Measurements from ENCODE around the gene LGALS7B.

DNA sequence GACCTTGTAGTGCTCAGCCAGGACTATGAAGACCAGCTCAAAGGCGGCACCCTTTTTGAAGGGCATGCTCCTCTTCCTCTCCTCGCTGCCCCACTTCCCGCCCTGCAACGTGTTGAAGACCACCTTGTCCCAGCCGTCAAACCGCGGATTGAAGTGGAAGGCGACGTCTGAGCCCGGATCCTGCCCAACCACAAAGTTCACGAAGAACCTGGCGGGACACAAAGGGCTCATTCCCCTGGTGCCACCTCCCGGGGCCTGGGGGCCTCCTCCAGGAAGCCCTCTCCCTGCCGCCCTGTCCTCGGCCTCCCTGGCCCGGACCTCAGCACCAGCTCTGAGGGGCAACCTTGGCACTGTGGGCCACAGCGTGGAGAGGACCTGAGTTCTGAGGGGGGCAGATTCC is 19.7 kb downstream of the LGALS7B start:
- TF ChIP-seq RCOR1 (IDR thresholded peaks at IDR 0.05; ENCODE audit: insufficient replicate concordance, low read length), result no peak
- TF ChIP-seq, protein P1, sequence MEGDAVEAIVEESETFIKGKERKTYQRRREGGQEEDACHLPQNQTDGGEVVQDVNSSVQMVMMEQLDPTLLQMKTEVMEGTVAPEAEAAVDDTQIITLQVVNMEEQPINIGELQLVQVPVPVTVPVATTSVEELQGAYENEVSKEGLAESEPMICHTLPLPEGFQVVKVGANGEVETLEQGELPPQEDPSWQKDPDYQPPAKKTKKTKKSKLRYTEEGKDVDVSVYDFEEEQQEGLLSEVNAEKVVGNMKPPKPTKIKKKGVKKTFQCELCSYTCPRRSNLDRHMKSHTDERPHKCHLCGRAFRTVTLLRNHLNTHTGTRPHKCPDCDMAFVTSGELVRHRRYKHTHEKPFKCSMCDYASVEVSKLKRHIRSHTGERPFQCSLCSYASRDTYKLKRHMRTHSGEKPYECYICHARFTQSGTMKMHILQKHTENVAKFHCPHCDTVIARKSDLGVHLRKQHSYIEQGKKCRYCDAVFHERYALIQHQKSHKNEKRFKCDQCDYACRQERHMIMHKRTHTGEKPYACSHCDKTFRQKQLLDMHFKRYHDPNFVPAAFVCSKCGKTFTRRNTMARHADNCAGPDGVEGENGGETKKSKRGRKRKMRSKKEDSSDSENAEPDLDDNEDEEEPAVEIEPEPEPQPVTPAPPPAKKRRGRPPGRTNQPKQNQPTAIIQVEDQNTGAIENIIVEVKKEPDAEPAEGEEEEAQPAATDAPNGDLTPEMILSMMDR (conservative IDR thresholded peaks at IDR 0.05; ENCODE audit: low read depth, low read length), result no peak
- TF ChIP-seq RAD21 (IDR thresholded peaks at IDR 0.05; ENCODE audit: low read length), result no peak
- TF ChIP-seq BHLHE40 (IDR thresholded peaks at IDR 0.05; ENCODE audit: low read depth, low read length), result no peak
- no peak for TF ChIP-seq MXI1 (IDR thresholded peaks at IDR 0.05; ENCODE audit: borderline replicate concordance, low read depth, low read length)
- TF ChIP-seq, protein P2, sequence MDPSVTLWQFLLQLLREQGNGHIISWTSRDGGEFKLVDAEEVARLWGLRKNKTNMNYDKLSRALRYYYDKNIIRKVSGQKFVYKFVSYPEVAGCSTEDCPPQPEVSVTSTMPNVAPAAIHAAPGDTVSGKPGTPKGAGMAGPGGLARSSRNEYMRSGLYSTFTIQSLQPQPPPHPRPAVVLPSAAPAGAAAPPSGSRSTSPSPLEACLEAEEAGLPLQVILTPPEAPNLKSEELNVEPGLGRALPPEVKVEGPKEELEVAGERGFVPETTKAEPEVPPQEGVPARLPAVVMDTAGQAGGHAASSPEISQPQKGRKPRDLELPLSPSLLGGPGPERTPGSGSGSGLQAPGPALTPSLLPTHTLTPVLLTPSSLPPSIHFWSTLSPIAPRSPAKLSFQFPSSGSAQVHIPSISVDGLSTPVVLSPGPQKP (IDR thresholded peaks at IDR 0.05; ENCODE audit: borderline replicate concordance, low read depth, low read length), result no peak
- no peak for TF ChIP-seq POLR2A (IDR thresholded peaks at IDR 0.05; ENCODE audit: low read depth, low read length)
- no peak for TF ChIP-seq RFX5 (IDR thresholded peaks at IDR 0.05; ENCODE audit: low read depth, low read length)
- TF ChIP-seq MAZ (IDR thresholded peaks at IDR 0.05; ENCODE audit: borderline replicate concordance, low read depth, low read length), result no peak
- TF ChIP-seq FOS (IDR thresholded peaks at IDR 0.05; ENCODE audit: low read depth, low read length), result no peak
- no peak for TF ChIP-seq SMC3 (IDR thresholded peaks at IDR 0.05; ENCODE audit: low read depth, low read length)
